Tibial nerve (tissue), 4 donors: ENCODE results near the gene SOCS4. TPM values are rescaled to one million over a fixed set of nuclear protein-coding genes. Genes with fewer than 3 reads are reported as not detected.
"Not testable (repeated sequence)": the region's sequence is repeated elsewhere in the genome, so short reads cannot be mapped to it uniquely, and the experiment has no call there.

Experiments
- DNase-seq, 2 donors: peaks; one replicate each; pipeline ENCODE4 v3.0.0-alpha.2; 2019; ENCODE audit warnings: low spot score in 2 of 2
- H3K27ac ChIP-seq, 4 donors: fragments of 200-600 bp; sonication (generic) in 3 of 4; one replicate each; pipeline ENCODE4 v1.5.1; 2017 to 2019; ENCODE audit warnings: mild to moderate bottlenecking in 1 of 4
- H3K27me3 ChIP-seq, 2 donors: fragments of 200-600 bp; sonication (generic) in 1 of 2; one replicate each; pipeline versions ENCODE4 v1.5.1 to v1.6.0; 2017 to 2019
- H3K36me3 ChIP-seq, 3 donors: fragments of 200-600 bp; sonication (generic); one replicate each; pipeline ENCODE4 v1.5.1; 2018 to 2019
- H3K4me1 ChIP-seq, 4 donors: fragments of 200-600 bp; sonication (generic) in 3 of 4; one replicate each; pipeline ENCODE4 v1.5.1; 2017 to 2019
- H3K4me3 ChIP-seq, 4 donors: fragments of 200-600 bp; sonication (generic) in 3 of 4; one replicate each; pipeline ENCODE4 v1.5.1; 2017 to 2019; ENCODE audit warnings: mild to moderate bottlenecking in 1 of 4, moderate library complexity in 1 of 4
- H3K9me3 ChIP-seq, 4 donors: fragments of 200-600 bp; sonication (generic) in 3 of 4; one replicate each; pipeline ENCODE4 v1.5.1; 2017 to 2019
- CTCF ChIP-seq, 5 experiments: fragments of 200-600 bp in 3 of 5; fragments of 450-650 bp in 2 of 5; sonication (generic) in 3 of 5; IDR thresholded peaks; one replicate each; pipeline ENCODE4 v1.5.1; 2016 to 2019; ENCODE audit warnings: antibody characterized with exemption in 5 of 5, mild to moderate bottlenecking in 3 of 5, moderate library complexity in 2 of 5
- EP300 ChIP-seq, 2 donors: sonication (generic); formaldehyde crosslinking; IDR thresholded peaks; one replicate each; pipeline ENCODE4 v1.6.1; 2017; ENCODE audit warnings: antibody characterized with exemption in 2 of 2, mild to moderate bottlenecking in 1 of 2
- POLR2A ChIP-seq, 2 donors: fragments of 450-650 bp; IDR thresholded peaks; one replicate each; pipeline ENCODE4 v1.6.1; 2017; ENCODE audit warnings: antibody characterized with exemption in 2 of 2, mild to moderate bottlenecking in 2 of 2, moderate library complexity in 2 of 2
- WGBS, 2 donors: methylation state at CpG; one replicate each; pipeline ENCODE4 v1.1.5; 2018; 5-methylcytosine and 5-hydroxymethylcytosine counted together
- total RNA-seq, 4 donors: library from RNA; depleted of rRNA; stranded (reverse); fragments of >200 nt; gene quantifications; one replicate each; pipeline ENCODE4 v1.1.0, GENCODE V29; 2016

SOCS4 gene
- total RNA-seq, 4 donors from 2014 or later: 13.3 to 28.8 (median 19.1) TPM

- H3K36me3 ChIP-seq: peaks cover 0 to 17% (median 0%) of the 10 kb centered on the region in 3 donors
- peaks cover 0 to 53% (median 14%) of the 10 kb centered on the region in 4 donors for H3K4me1 ChIP-seq
- no peak overlapping the region for H3K27ac ChIP-seq
- TF ChIP-seq POLR2A (IDR thresholded peaks at IDR 0.05): no peak
- 97 to 99% methylated on average over 13 of the region's 13 CpGs for WGBS, 2 donors
- no peaks in the 10 kb centered on the region for H3K27me3 ChIP-seq
- no peak for DNase-seq
- no peak overlapping the region for H3K4me3 ChIP-seq
- no peaks in the 10 kb centered on the region for H3K9me3 ChIP-seq
Measured at GRCh38 chr14:55054098-55054497, 27.1 kb downstream of the SOCS4 start.

GRCh38 chr14:55057919-55058318 lies 30.9 kb downstream of the SOCS4 start:
- Histone ChIP-seq H3K9me3 (no peaks in the 10 kb centered on the region), H3K27ac (no peak overlapping the region), H3K27me3 (no peaks in the 10 kb centered on the region), H3K36me3 (peaks cover 0 to 24% (median 2%) of the 10 kb centered on the region in 3 donors), H3K4me1 (peaks cover 0 to 61% (median 9%) of the 10 kb centered on the region in 4 donors), H3K4me3 (no peak overlapping the region)
- 70 to 85% methylated on average over 5 of the region's 5 CpGs for WGBS, 2 donors
- no peak for TF ChIP-seq CTCF (IDR thresholded peaks at IDR 0.05)
- DNase-seq: no peak

GRCh38 chr14:55059333-55059732 lies 32.3 kb downstream of the SOCS4 start:
- Histone ChIP-seq H3K4me3 (no peak overlapping the region), H3K27ac (no peak overlapping the region), H3K9me3 (no peaks in the 10 kb centered on the region), H3K4me1 (peaks cover 0 to 50% (median 3%) of the 10 kb centered on the region in 4 donors), H3K27me3 (no peaks in the 10 kb centered on the region), H3K36me3 (peaks cover 0 to 38% (median 7%) of the 10 kb centered on the region in 3 donors)
- WGBS, 2 donors: 73 to 78% methylated on average over 5 of the region's 5 CpGs
- DNase-seq: no peak
- TF ChIP-seq POLR2A (IDR thresholded peaks at IDR 0.05) (no peak), CTCF (IDR thresholded peaks at IDR 0.05) (no peak), EP300 (IDR thresholded peaks at IDR 0.05) (no peak)

GRCh38 chr14:55062517-55063351 lies 35.7 kb downstream of the SOCS4 start:
- no peak for DNase-seq
- TF ChIP-seq CTCF (IDR thresholded peaks at IDR 0.05): no peak
- TF ChIP-seq POLR2A (IDR thresholded peaks at IDR 0.05): no peak
- TF ChIP-seq EP300 (IDR thresholded peaks at IDR 0.05): no peak
- no peaks in the 10 kb centered on the region for H3K27me3 ChIP-seq
- peaks cover 0 to 50% (median 7%) of the 10 kb centered on the region in 3 donors for H3K36me3 ChIP-seq
- no peak overlapping the region for H3K4me3 ChIP-seq
- WGBS, 2 donors: 72 to 80% methylated on average over 11 of the region's 11 CpGs
- H3K9me3 ChIP-seq: no peaks in the 10 kb centered on the region
- H3K27ac ChIP-seq: peak overlapping the region in 1 of 4 donors; percentile 42
- H3K4me1 ChIP-seq: peaks cover 0 to 44% (median 3%) of the 10 kb centered on the region in 4 donors

- Histone ChIP-seq H3K36me3 (peaks cover 0 to 47% (median 7%) of the 10 kb centered on the region in 3 donors), H3K27ac (peak overlapping the region in 1 of 4 donors; percentile 1), H3K4me1 (peaks cover 0 to 31% (median 3%) of the 10 kb centered on the region in 4 donors)
- not testable (repeated sequence) for H3K27me3 ChIP-seq, H3K9me3 ChIP-seq, H3K4me3 ChIP-seq, DNase-seq
- 51 to 65% methylated on average over 2 of the region's 2 CpGs for WGBS, 2 donors
Measured at GRCh38 chr14:55064896-55065295, 37.9 kb downstream of the SOCS4 start.

- Histone ChIP-seq H3K4me1 (peaks cover 0 to 31% (median 2%) of the 10 kb centered on the region in 4 donors), H3K36me3 (peaks cover 0 to 47% (median 7%) of the 10 kb centered on the region in 3 donors), H3K4me3 (no peak overlapping the region), H3K27me3 (no peaks in the 10 kb centered on the region), H3K9me3 (no peaks in the 10 kb centered on the region), H3K27ac (peak overlapping the region in 1 of 4 donors; percentile 1)
- DNase-seq: no peak
- no peak for TF ChIP-seq POLR2A (IDR thresholded peaks at IDR 0.05)
- no peak for TF ChIP-seq EP300 (IDR thresholded peaks at IDR 0.05)
- no peak for TF ChIP-seq CTCF (IDR thresholded peaks at IDR 0.05)
- WGBS, 2 donors: 24 to 34% methylated on average over 2 of the region's 2 CpGs
Measured at GRCh38 chr14:55065411-55065810, 38.4 kb downstream of the SOCS4 start.
